ENCODE data around the gene F2R. TPM values are rescaled to one million over a fixed set of nuclear protein-coding genes. Genes with fewer than 3 reads are reported as not detected.

F2R gene
- total and polyA plus RNA-seq, 2 of the 4 experiments (the other 2 are of a cell fraction), result 85.7 to 147 TPM

DNA sequence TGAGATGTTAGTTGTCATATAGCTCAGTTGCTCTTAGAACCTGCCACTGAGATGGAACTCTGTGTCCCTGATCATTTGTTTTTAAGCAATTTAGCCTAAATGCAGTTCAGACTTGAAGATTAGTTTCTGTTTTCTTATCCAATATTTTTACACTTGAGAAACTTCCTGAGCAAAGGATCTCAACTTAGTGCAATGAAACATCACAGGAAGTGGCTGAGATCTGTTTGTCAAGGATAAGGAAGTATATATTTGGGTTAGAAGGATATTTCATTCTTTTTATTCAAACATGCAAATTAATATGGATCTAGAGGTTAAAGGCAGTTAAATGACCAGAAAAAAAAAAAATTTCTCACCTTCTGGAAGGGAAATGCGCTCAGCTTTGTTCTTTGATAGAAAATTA lies 19.7 kb upstream of the F2R start:
- Histone ChIP-seq H3K9me1 (ENCODE audit: insufficient read depth, low read length) (0 out of 2 replicates have a peak, but pooled peaks cover 6% of the 10 kb centered on the region), H3K4ac (ENCODE audit: low read depth, low read length) (no peak overlapping the region; the same call in 1 of the 2 replicates), H3K4me1 (ENCODE audit: control insufficient read depth, insufficient read depth, low read length) (peaks cover 13% of the 10 kb centered on the region), H2AK9ac (replicated peaks; ENCODE audit: low read depth, low read length, poor library complexity) (no peak overlapping the region), H3K36me3 (ENCODE audit: control insufficient read depth, insufficient read depth, low read length) (no peaks in the 10 kb centered on the region), H3K27me3 (ENCODE audit: control insufficient read depth, insufficient read depth, low read length) (no peaks in the 10 kb centered on the region), H3K79me1 (ENCODE audit: low read depth in 1 of 2, low read length in 2 of 2) (peaks cover 0 to 4% of the 10 kb centered on the region in 2 experiments; a peak in 2 of 4 replicates), H2BK15ac (ENCODE audit: low read depth, low read length) (0 out of 3 replicates have a peak overlapping the region, but pooled peaks have one; percentile 73), H2BK20ac (ENCODE audit: low read depth, low read length) (peak overlapping the region; percentile 95; the same call in 1 of the 2 replicates), H4K5ac (ENCODE audit: low read depth, low read length) (peak overlapping the region; percentile 34; the same call in 1 of the 2 replicates), H2BK5ac (ENCODE audit: low read depth, low read length, poor library complexity, severe bottlenecking) (peak overlapping the region; percentile 53), H4K91ac (ENCODE audit: insufficient read depth, low read depth, low read length) (peak overlapping the region; percentile 46; the same call in 1 of the 2 replicates), H4K8ac (ENCODE audit: low read depth in 2 of 2, low read length in 2 of 2) (peak overlapping the region; percentile 69 to 80), H3K9me3 (ENCODE audit: control insufficient read depth, insufficient read depth, low read length) (no peaks in the 10 kb centered on the region), H2AK5ac (ENCODE audit: low read depth, low read length) (no peak overlapping the region), H2AFZ (replicated peaks; ENCODE audit: low read length, poor library complexity) (no peak overlapping the region), H3K27ac (ENCODE audit: insufficient read depth, low read length) (no peak overlapping the region), H3K9ac (ENCODE audit: low read depth, low read length) (no peak overlapping the region), H2BK120ac (ENCODE audit: low read depth, low read length) (peak overlapping the region; percentile 85), H3K18ac (ENCODE audit: low read depth, low read length) (peak overlapping the region; percentile 57; the same call in 1 of the 2 replicates), H4K20me1 (ENCODE audit: insufficient read depth, low read length) (no peaks in the 10 kb centered on the region), H3K14ac (replicated peaks; ENCODE audit: low read depth, low read length) (peak overlapping the region; percentile 79), H3K4me3 (ENCODE audit: insufficient read depth, low read depth, low read length) (no peak overlapping the region), H3K56ac (ENCODE audit: extremely low read depth, insufficient read depth, low read length) (no peak overlapping the region), H3K4me2 (ENCODE audit: low read depth, low read length) (no peak overlapping the region; the same call in 1 of the 2 replicates), H3K23ac (ENCODE audit: low read depth, low read length) (peak overlapping the region; percentile 29; the same call in 1 of the 2 replicates)
- TF ChIP-seq MXI1 (IDR thresholded peaks at IDR 0.05; ENCODE audit: borderline replicate concordance, low read depth, low read length) (no peak), RAD21 (IDR thresholded peaks at IDR 0.05; ENCODE audit: low read length) (no peak), MAZ (IDR thresholded peaks at IDR 0.05; ENCODE audit: borderline replicate concordance, low read depth, low read length) (no peak), RFX5 (IDR thresholded peaks at IDR 0.05; ENCODE audit: low read depth, low read length) (no peak), CHD1 (IDR thresholded peaks at IDR 0.05; ENCODE audit: low read depth, low read length) (no peak), FOS (IDR thresholded peaks at IDR 0.05; ENCODE audit: low read depth, low read length) (no peak), SMC3 (IDR thresholded peaks at IDR 0.05; ENCODE audit: low read depth, low read length) (no peak), CEBPB (IDR thresholded peaks at IDR 0.05; ENCODE audit: low read depth, low read length) (no peak), MAFK (IDR thresholded peaks at IDR 0.05; ENCODE audit: low read depth, low read length) (no peak), RCOR1 (IDR thresholded peaks at IDR 0.05; ENCODE audit: insufficient replicate concordance, low read length) (no peak), BHLHE40 (IDR thresholded peaks at IDR 0.05; ENCODE audit: low read depth, low read length) (no peak), POLR2A (IDR thresholded peaks at IDR 0.05; ENCODE audit: low read depth, low read length) (no peak), NFE2L2 (IDR thresholded peaks at IDR 0.05; ENCODE audit: low read depth, low read length) (no peak)
- TF ChIP-seq, protein P1, sequence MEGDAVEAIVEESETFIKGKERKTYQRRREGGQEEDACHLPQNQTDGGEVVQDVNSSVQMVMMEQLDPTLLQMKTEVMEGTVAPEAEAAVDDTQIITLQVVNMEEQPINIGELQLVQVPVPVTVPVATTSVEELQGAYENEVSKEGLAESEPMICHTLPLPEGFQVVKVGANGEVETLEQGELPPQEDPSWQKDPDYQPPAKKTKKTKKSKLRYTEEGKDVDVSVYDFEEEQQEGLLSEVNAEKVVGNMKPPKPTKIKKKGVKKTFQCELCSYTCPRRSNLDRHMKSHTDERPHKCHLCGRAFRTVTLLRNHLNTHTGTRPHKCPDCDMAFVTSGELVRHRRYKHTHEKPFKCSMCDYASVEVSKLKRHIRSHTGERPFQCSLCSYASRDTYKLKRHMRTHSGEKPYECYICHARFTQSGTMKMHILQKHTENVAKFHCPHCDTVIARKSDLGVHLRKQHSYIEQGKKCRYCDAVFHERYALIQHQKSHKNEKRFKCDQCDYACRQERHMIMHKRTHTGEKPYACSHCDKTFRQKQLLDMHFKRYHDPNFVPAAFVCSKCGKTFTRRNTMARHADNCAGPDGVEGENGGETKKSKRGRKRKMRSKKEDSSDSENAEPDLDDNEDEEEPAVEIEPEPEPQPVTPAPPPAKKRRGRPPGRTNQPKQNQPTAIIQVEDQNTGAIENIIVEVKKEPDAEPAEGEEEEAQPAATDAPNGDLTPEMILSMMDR (conservative IDR thresholded peaks at IDR 0.05; ENCODE audit: low read depth, low read length), result no peak
- TF ChIP-seq, protein P2, sequence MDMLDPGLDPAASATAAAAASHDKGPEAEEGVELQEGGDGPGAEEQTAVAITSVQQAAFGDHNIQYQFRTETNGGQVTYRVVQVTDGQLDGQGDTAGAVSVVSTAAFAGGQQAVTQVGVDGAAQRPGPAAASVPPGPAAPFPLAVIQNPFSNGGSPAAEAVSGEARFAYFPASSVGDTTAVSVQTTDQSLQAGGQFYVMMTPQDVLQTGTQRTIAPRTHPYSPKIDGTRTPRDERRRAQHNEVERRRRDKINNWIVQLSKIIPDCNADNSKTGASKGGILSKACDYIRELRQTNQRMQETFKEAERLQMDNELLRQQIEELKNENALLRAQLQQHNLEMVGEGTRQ (IDR thresholded peaks at IDR 0.05; ENCODE audit: low read depth, low read length), result no peak
- TF ChIP-seq, protein P3, sequence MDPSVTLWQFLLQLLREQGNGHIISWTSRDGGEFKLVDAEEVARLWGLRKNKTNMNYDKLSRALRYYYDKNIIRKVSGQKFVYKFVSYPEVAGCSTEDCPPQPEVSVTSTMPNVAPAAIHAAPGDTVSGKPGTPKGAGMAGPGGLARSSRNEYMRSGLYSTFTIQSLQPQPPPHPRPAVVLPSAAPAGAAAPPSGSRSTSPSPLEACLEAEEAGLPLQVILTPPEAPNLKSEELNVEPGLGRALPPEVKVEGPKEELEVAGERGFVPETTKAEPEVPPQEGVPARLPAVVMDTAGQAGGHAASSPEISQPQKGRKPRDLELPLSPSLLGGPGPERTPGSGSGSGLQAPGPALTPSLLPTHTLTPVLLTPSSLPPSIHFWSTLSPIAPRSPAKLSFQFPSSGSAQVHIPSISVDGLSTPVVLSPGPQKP (IDR thresholded peaks at IDR 0.05; ENCODE audit: borderline replicate concordance, low read depth, low read length), result no peak
- intact Hi-C loops (cut with micrococcal nuclease) (no loop called here), in situ Hi-C loops (cut with MboI; ENCODE audit: low sequenced_read_pairs) (no loop called here), dilution Hi-C loops (cut with HindIII; ENCODE audit: low sequenced_read_pairs, unreplicated experiment) (no loop called here)
- DNase-seq (no peak), ATAC-seq (ENCODE audit: low read depth) (no peak)
- no CpG with 5 or more reads among the region's 1 CpG for WGBS, 2 experiments (ENCODE audit: extremely low coverage in 2 of 2, insufficient read length in 1 of 2)
- ChIA-PET POLR2A (ENCODE audit: unreplicated experiment) (no interaction called here), CTCF (interaction anchor here (0.6 to 1.0 kb wide), 2 partner anchors 25 to 1617 kb away, joined by 3 read pairs; no protein-coding TSS in a partner anchor)
- no TSS peak for BruUV-seq (replicated peaks)

All from IMR-90 (cell line).